ENCODE measurements around the gene SLC7A6. TPM values are rescaled to one million over a fixed set of nuclear protein-coding genes. Genes with fewer than 3 reads are reported as not detected.
"Not testable (repeated sequence)": the region's sequence is repeated elsewhere in the genome, so short reads cannot be mapped to it uniquely, and the experiment has no call there.

SLC7A6 gene
- total RNA-seq, 1 donor from 2014 or later, result 1.6 TPM

GRCh38 chr16:68281368-68282063 is 17.2 kb downstream of the SLC7A6 start:
- no peak for DNase-seq (ENCODE audit: low spot score)
- no peak for ATAC-seq

- DNase-seq (ENCODE audit: low spot score) (no peak), ATAC-seq (no peak)
Observed at GRCh38 chr16:68282064-68282452, 17.7 kb downstream of the SLC7A6 start.

DNA sequence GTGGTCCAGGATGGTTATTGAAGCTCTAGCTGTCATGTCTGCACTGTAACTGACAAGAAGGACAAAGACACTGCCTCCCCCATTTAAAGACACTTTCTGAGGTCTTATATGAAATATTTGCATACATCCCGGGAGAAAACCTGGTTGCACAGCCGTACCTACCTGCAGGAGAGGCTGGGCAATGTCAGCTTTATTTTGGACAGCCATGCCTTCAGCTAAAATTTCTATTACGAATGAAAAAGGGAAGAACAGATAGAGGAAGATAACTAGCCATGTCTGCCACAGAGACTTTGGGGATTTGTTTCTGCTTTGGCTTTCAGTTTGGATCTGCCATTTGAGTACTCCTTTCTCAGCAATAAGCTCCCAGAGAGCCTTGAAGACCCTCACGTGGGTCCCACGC is 19.0 kb downstream of the SLC7A6 start:
- DNase-seq (ENCODE audit: low spot score), result no peak
- ATAC-seq, result no peak

DNA sequence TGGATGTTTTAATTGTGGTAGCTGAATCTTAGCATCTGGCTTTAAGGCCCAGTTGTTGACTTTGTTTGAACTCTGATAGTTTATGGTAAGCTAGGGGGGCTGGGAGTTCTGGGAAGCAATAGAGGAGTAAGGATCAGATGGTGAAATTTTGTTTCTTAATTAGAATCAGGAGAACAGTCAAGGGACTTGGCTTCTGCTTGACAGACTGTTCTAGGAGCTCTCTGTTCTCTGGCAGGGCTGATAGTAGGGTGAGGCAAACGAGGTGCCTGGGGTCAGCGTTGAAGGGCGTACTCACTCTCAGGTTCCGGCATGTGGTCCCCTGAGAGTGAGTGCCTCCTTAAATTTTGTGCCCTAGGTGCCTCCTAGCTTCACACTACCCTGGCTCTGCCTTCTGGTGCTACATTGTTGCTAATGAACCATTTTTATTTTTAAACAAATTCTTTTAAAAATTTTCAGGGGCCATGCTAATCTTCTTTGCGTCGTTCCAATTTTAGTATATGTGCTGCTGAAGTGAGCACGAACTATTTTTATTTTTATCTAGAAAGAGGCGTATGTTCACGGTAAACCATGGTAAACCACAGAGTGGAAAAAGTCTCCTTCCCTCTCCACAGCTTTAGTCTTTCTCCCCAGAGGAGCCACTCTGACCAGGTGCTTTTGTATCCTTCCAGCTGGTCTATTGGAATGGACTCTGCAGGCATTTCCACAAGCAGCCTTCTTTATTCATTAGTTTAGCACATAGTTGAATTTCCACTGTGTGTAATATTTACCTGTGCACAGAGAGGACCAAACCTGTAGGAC is 19.7 kb downstream of the SLC7A6 start:
- no peak for DNase-seq (ENCODE audit: low spot score)

GRCh38 chr16:68284847-68285246 is 20.5 kb downstream of the SLC7A6 start:
- DNase-seq (ENCODE audit: low spot score), result no peak
- ATAC-seq, result peak; percentile 20

More for the DNA sequence above, 19.7 kb downstream of the SLC7A6 start:
- no peak for ATAC-seq

DNA sequence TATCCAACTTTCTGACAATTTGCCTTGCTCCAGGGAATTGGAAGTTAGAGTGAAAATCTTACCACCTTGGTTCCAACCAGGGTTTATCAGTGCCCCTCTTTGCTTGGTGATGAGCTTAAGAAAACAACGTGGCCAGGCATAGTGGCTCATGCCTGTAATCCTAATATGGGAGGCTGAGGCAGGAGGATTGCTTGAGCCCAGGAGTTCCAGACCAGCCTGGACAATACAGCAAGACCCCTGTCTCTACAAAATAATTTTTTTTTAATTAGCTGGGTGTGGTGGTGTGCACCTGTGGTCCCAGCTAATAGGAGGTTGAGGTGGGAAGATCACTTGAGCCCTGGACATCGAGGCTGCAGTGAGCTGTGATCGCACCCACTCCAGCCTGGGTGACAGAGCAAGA is 21.4 kb downstream of the SLC7A6 start:
- DNase-seq (ENCODE audit: low spot score) (no peak), ATAC-seq (no peak)

- ATAC-seq, result peak; percentile 30
- DNase-seq (ENCODE audit: low spot score), result no peak
Observed at GRCh38 chr16:68286153-68287074, 22.1 kb downstream of the SLC7A6 start.

DNA sequence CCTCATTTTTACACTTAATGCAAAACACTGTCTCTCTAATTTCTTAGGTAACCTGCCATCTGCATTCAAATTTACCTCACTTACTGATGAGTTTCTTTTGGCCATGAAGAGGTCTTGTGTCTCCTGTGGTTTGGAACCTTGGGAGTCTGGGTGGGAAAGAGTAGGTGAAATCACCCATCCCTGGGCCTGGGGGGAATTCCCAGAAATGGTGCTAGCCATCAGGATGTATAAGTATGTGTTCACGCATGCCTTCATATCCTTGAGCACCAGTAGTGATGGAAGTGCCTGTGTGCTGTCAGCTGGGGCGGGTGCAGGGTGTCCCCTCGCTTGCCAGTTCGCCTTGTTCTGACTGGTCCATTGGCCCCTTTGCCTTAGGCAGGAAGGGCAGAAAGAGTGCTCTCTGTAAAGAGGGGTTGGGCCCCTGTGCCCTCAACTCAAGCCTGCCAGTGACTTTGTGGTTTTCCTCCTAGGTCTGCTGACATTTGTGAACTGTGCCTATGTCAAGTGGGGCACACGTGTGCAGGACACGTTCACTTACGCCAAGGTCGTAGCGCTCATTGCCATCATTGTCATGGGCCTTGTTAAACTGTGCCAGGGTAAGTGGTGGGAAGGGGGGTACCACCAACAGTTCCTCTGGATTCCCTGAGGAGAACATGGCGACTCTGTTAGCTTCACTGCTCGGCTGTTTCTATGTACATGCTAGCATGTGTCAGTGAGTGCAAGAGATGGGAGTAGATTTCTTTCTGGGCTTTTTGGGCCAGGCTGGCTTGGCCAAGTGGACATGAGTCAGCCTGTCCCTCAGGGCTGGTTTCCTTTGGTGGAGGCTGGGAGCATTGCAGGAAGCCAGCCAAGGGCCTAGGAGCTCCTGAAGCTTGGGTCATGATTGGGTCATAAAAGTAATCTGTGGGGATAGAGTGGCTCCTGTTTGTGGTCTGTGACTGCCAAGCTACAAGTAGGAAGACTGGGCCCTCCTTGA is 23.2 kb downstream of the SLC7A6 start:
- DNase-seq (ENCODE audit: low spot score) (no peak), ATAC-seq (peak; percentile 33)

- DNase-seq (ENCODE audit: low spot score) (no peak), ATAC-seq (no peak)
Observed at GRCh38 chr16:68288252-68288650, 23.9 kb downstream of the SLC7A6 start.

DNA sequence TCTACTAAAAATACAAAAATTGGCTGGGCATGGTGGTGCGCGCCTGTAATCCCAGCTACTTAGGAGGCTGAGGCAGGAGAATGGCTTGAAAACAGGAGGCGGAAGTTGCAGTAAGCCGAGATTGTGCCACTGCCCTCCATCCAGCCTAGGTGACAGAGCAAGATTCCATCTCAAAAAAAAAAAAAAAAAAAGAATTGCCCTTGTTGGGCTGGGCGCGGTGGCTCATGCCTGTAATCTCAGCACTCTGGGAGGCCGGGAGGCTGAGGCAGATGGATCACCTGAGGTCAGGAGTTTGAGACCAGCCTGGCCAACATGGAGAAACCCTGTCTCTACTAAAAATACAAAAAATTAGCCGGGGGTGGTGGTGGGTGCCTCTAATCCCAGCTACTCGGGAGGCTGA is 24.5 kb downstream of the SLC7A6 start:
- not testable (repeated sequence) for DNase-seq (ENCODE audit: low spot score); ATAC-seq

DNA sequence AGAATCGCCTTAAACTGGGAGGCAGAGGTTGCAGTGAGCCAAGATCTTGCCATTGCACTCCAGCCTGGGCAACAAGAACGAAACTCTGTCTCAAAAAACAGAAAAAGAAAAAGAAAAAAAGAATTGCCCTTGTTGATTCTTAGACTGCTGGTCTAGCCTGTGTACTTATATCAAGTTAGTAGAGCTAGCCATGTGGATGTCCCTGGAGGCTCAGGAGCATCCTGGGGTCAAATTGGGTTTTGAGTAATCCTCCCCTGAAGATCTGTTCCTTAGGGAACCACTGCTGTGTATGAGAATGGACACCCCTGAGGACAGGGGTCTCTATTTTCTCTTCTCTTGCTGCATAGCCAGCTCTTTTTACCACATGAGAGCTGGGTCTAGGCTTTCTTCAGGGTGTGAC is 24.9 kb downstream of the SLC7A6 start:
- no peak for ATAC-seq
- no peak for DNase-seq (ENCODE audit: low spot score)

DNA sequence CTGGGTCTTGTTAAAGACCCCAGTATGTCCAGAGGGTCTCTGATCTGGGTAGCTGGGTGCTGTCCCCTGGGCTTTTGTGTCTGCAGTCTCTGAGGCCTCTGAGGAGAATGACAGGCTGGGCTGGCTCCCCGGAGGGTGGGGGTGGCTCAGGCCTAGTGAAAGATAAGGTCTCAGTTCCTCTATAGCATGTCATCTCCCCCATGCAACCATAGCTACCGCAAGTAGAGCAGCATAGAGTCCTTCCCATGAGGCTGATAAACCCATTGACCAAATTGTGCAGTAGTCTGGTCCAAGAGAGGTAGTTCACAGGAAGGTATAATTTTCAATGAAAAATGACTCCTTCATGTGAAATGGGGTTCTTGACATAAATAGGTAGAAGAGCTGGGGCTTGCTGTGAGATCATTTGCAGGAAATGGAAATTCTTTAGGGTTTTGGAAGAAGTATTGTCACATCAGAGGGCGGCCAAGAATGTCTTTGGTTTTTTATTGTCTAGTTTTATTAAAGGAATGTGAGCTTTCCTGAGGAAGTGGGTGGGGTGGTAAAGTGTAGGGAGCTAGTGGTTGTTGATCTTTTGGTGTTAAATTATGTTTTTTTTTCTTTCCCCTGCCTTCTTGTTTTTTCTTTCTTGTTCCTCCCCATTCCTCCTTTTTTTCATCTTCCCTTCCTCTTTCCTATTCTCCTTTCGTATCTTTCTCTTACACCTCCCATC is 25.4 kb downstream of the SLC7A6 start:
- DNase-seq (ENCODE audit: low spot score), result no peak

GRCh38 chr16:68290450-68290849 is 26.1 kb downstream of the SLC7A6 start:
- ATAC-seq, result no peak
- no peak for DNase-seq (ENCODE audit: low spot score)

More for the DNA sequence above, 25.4 kb downstream of the SLC7A6 start:
- no peak for ATAC-seq

DNA sequence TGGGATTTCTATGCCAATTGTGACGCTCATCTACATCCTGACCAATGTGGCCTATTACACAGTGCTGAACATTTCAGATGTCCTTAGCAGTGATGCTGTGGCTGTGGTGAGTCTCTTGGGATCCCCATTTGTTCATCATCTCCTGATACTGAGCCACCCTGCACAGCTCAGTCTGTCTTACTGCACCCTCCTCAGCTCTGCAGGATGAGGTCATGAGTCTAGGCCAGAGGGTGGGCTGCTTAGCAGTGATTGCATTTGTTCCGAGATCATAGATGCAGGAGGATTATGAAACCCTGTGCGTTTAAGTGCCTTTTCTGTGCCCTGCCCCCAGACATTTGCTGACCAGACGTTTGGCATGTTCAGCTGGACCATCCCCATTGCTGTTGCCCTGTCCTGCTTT is 26.9 kb downstream of the SLC7A6 start:
- ATAC-seq (no peak), DNase-seq (ENCODE audit: low spot score) (no peak)

DNA sequence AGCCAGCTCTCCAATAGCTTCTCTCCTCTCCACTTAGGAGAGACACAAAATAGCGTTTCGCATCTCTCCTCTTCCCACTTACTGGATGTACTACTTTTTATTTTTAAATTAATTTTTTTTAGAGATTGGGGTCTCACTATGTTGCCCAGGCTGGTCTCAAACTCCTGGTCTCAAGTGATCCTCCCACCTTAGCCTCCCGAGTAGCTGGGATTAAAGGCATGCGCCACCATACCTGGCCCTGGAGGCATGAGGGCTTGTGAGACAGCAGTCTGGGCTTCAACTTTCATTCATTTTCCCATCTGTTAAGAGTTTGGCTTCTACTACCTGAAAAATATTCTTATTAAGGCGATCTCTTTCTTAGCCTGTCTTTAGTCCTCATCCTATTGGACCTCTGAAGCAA is 28.1 kb downstream of the SLC7A6 start:
- DNase-seq (ENCODE audit: low spot score) (no peak), ATAC-seq (no peak)

- DNase-seq (ENCODE audit: low spot score) (no peak), ATAC-seq (no peak)
Observed at GRCh38 chr16:68296291-68296690, 32.0 kb downstream of the SLC7A6 start.

DNA sequence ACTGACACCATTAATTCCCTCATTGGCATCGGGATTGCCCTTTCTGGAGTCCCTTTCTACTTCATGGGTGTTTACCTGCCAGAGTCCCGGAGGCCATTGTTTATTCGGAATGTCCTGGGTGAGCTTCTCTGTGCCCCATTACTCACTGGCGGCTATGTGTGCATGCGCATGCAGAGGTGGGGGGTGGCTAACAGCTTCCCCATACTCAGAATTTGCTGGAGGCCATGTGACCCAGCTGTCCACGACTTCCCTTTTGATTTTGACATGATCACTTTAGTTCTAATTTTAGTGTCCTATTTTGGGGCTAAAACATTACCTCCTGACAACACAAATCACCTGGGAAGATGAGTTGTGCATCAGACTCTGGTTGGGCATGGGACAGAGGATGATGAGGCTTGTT is 32.4 kb downstream of the SLC7A6 start:
- no peak for DNase-seq (ENCODE audit: low spot score)
- peak; percentile 21 for ATAC-seq

DNA sequence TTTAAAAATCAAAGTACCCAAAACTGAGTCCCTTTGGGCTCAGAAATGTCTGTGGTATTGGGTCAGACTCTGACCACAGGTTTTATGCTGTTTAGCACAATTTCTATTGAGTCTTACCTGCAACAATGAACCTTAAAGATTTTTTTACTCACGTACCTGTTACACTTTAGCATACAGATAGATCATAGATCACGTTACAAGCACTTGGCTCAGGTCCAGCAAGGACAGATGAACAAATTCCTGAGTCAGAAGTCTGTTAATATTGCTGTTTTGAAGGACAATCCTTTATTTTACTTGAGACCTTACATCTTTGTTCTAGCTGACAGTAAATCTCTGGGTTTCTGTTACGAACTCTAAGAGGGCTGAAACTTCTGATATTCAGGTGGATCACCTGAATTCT is 33.6 kb downstream of the SLC7A6 start:
- no peak for DNase-seq (ENCODE audit: low spot score)
- ATAC-seq, result no peak

- DNase-seq (ENCODE audit: low spot score) (no peak), ATAC-seq (no peak)
Observed at GRCh38 chr16:68298312-68298711, 34.0 kb downstream of the SLC7A6 start.

All from left lobe of liver (tissue), 2 donors.